ENCODE measurements around the gene MEF2A. TPM values are rescaled to one million over a fixed set of nuclear protein-coding genes. Genes with fewer than 3 reads are reported as not detected.

Gene MEF2A
- total RNA-seq, 1 donor from 2014 or later: 88.3 TPM

DNA sequence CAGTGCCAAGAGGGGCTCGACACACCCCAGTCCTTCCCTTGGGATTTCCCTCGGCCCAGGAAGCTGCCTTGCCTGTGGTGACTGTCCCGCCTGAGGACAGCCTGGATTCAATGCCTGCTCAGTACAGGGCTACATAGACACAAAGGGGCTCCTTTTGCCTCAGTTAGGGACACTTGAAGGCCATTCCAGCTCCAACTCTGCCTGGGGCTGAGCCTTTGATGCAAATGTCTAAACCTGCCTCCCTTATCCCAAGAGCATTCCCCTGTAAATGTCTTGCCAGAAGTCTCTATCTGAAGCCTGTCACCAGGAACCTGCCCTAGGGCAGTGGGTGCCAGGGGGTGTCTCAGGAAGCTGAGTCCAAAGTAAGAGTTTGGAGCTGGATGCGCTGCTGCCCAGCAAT is 186.8 kb downstream of the MEF2A start:
- Mint-ChIP-seq H3K9me3 (no peaks in the 10 kb centered on the region), H3K4me3 (no peak overlapping the region), H3K27me3 (no peaks in the 10 kb centered on the region), H3K36me3 (ENCODE audit: low read depth) (no peaks in the 10 kb centered on the region), H3K4me1 (peaks cover 7% of the 10 kb centered on the region), H3K27ac (no peak overlapping the region)
- intact Hi-C loops (cut with micrococcal nuclease): loop anchor here (10.0 kb wide), 1 partner anchor 648 kb away; the partner anchor contains the start of gene SYNM
- ChIA-PET CTCF (interaction anchor here (2.9 to 6.5 kb wide), 2 partner anchors 49 to 478 kb away, joined by 15 to 70 read pairs; no protein-coding TSS in a partner anchor), POLR2A (no interaction called here)
- TF ChIP-seq, protein P1, sequence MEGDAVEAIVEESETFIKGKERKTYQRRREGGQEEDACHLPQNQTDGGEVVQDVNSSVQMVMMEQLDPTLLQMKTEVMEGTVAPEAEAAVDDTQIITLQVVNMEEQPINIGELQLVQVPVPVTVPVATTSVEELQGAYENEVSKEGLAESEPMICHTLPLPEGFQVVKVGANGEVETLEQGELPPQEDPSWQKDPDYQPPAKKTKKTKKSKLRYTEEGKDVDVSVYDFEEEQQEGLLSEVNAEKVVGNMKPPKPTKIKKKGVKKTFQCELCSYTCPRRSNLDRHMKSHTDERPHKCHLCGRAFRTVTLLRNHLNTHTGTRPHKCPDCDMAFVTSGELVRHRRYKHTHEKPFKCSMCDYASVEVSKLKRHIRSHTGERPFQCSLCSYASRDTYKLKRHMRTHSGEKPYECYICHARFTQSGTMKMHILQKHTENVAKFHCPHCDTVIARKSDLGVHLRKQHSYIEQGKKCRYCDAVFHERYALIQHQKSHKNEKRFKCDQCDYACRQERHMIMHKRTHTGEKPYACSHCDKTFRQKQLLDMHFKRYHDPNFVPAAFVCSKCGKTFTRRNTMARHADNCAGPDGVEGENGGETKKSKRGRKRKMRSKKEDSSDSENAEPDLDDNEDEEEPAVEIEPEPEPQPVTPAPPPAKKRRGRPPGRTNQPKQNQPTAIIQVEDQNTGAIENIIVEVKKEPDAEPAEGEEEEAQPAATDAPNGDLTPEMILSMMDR (IDR thresholded peaks at IDR 0.05): no peak
- DNase-seq (no peak), ATAC-seq (ENCODE audit: low read depth) (no peak)

DNA sequence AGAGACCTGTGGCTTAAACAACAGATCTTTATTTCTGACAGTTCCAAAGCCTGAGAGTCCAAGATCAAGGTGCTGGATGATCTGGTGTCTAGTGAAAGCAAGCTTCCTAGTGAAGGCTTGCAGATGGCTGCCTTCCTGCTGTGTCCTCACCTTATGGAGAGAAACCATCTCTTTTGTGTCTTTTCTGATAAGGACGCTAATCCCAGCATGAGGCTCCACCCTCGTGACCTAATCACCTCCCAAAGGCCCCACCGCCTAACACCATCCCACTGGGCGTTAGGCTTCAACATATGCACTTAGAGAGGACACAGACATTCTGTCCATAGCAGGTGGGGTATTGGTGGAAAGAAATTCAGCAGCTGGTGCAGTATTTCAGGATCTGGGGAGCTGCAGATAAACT is 187.3 kb downstream of the MEF2A start:
- H3K27ac Mint-ChIP-seq: no peak overlapping the region
- no peak for ATAC-seq (ENCODE audit: low read depth)
- intact Hi-C loops (cut with micrococcal nuclease): loop anchor here (10.0 kb wide), 1 partner anchor 648 kb away; the partner anchor contains the start of gene SYNM
- H3K4me1 Mint-ChIP-seq: peaks cover 7% of the 10 kb centered on the region
- no peaks in the 10 kb centered on the region for H3K27me3 Mint-ChIP-seq
- H3K9me3 Mint-ChIP-seq: no peaks in the 10 kb centered on the region
- H3K4me3 Mint-ChIP-seq: no peak overlapping the region
- ChIA-PET CTCF (interaction anchor here (2.9 to 6.5 kb wide), 2 partner anchors 49 to 479 kb away, joined by 15 to 70 read pairs; no protein-coding TSS in a partner anchor), POLR2A (no interaction called here)
- no peak for DNase-seq
- TF ChIP-seq, protein P1 (IDR thresholded peaks at IDR 0.05): no peak
- no peaks in the 10 kb centered on the region for H3K36me3 Mint-ChIP-seq (ENCODE audit: low read depth)

DNA sequence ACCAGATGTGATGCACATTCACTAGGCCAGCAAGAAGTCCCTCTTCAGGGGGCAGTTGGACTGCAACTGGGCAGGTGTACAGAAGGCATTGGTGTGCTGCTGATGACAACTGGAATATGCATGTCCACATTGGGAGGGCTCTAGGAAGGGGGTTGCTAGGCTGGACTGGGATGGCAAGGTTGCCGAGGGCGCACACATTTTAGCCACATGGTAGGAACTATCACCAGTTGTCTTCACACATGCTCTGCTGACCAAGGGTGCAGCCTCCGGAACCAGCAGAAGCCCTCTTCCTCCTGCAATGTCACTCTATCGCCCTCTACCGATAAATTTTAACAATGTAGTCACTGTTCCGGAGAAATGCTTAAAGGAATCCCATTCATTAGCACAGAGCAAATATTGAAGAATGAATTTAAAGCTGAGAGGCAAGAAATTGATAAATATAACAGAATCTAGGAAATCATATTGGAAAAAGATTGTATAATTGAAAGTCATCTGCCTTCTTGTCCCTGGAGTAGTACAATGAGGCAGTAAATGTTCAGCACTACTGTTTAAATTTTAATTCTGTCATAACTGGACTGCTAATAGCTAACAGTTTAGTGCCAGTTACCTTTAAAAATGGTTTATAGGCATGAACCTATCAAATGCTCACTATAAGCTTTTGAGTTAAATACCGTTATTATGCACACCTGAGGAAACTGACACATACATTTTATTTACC is 190.1 kb downstream of the MEF2A start:
- H3K9me3 Mint-ChIP-seq: no peaks in the 10 kb centered on the region
- no peaks in the 10 kb centered on the region for H3K27me3 Mint-ChIP-seq
- peaks cover 7% of the 10 kb centered on the region for H3K4me1 Mint-ChIP-seq
- TF ChIP-seq, protein P1 (IDR thresholded peaks at IDR 0.05): peak; percentile 79
- DNase-seq (peak; percentile 24), ATAC-seq (ENCODE audit: low read depth) (peak; percentile 94)
- ChIA-PET CTCF (interaction anchor here (0.8 to 6.5 kb wide), 14 partner anchors 15 to 679 kb away, joined by 3 to 70 read pairs (median 4); partner anchors contain the start of genes LRRC28 and LYSMD4), POLR2A (interaction anchor here (0.9 kb wide), 1 partner anchor 48 kb away, joined by 3 read pairs; no protein-coding TSS in a partner anchor)
- H3K4me3 Mint-ChIP-seq: no peak overlapping the region
- intact Hi-C loops (cut with micrococcal nuclease): loop anchor here (1.0 to 10.0 kb wide), 7 partner anchors 23 to 979 kb away; partner anchors contain the start of genes LYSMD4 and SYNM
- H3K27ac Mint-ChIP-seq: no peak overlapping the region
- no peaks in the 10 kb centered on the region for H3K36me3 Mint-ChIP-seq (ENCODE audit: low read depth)

DNA sequence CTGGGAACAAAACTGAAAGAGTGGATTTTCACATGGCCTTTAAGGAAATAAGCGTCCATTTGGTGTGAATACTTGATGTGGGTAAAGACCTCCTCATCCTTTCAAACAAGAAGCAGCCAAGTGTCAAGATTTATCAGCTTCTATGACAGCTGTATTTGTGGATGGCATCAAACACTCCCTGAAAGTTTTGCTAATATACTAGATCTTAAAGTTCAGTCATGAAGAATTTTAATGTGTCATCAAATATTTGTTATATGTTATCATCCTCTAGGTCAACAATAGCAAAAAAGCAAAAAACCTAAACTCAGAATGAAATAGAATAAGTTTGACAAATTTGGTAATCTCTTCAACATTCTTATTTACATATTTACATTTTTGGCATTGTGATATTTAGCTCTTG is 196.5 kb downstream of the MEF2A start:
- intact Hi-C loops (cut with micrococcal nuclease): no loop called here
- ATAC-seq (ENCODE audit: low read depth): no peak
- Mint-ChIP-seq H3K27ac (no peak overlapping the region), H3K36me3 (ENCODE audit: low read depth) (no peaks in the 10 kb centered on the region), H3K27me3 (no peaks in the 10 kb centered on the region), H3K9me3 (no peaks in the 10 kb centered on the region), H3K4me1 (peaks cover 4% of the 10 kb centered on the region), H3K4me3 (no peak overlapping the region)
- CTCF ChIA-PET: no interaction called here
- no peak for DNase-seq
- TF ChIP-seq, protein P1 (IDR thresholded peaks at IDR 0.05): no peak
- POLR2A ChIA-PET: no interaction called here

DNA sequence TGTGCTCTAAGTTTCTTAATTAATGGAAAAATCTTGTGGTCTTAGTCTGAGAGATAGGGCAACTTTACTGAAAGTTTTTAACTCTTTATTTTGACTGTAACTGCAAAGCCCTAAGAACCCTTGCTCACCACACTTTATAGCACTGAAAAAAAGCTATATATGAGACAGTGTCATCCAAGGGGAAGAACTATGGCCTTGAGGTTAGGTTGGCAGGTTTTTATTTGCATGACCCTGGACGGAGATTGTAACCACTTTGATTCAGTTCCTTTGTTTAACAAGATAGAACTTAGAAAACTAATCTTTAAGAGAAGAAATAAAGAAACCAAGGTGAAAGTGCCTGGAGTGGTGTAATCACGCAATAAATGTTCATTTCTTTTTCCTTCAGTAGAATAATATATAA is 198.0 kb downstream of the MEF2A start:
- no peaks in the 10 kb centered on the region for H3K9me3 Mint-ChIP-seq
- H3K27ac Mint-ChIP-seq: no peak overlapping the region
- TF ChIP-seq, protein P1 (IDR thresholded peaks at IDR 0.05): no peak
- peaks cover 4% of the 10 kb centered on the region for H3K4me1 Mint-ChIP-seq
- no peak for ATAC-seq (ENCODE audit: low read depth)
- no peaks in the 10 kb centered on the region for H3K36me3 Mint-ChIP-seq (ENCODE audit: low read depth)
- POLR2A ChIA-PET: no interaction called here
- no peak overlapping the region for H3K4me3 Mint-ChIP-seq
- no peaks in the 10 kb centered on the region for H3K27me3 Mint-ChIP-seq
- intact Hi-C loops (cut with micrococcal nuclease): no loop called here
- DNase-seq: no peak
- CTCF ChIA-PET: no interaction called here

Measured in activated B cell treated with CpG ODN at 0.5 μM for 24 hours (primary cell).